ENCODE data around the gene ESRRA.

ESRRA gene

GRCh38 chr11:64360448-64360921 lies 55.2 kb downstream of the ESRRA start:
- H3K14ac ChIP-seq (ENCODE audit: low read length), result no peak overlapping the region
- no peak overlapping the region for H3K18ac ChIP-seq (ENCODE audit: low read length)
- H2AFZ ChIP-seq (ENCODE audit: insufficient read depth, low read length, poor library complexity), result no peak overlapping the region
- H2AK5ac ChIP-seq (ENCODE audit: low read length), result no peak overlapping the region
- no peak overlapping the region for H4K91ac ChIP-seq (ENCODE audit: low read depth, low read length)
- peaks cover 30 to 35% of the 10 kb centered on the region in 2 experiments for H3K4me1 ChIP-seq (ENCODE audit: control insufficient read depth in 1 of 2, insufficient read depth in 2 of 2, low read length in 2 of 2)
- H3K4ac ChIP-seq (ENCODE audit: low read depth, low read length), result no peak overlapping the region
- no peak overlapping the region for H2BK120ac ChIP-seq (ENCODE audit: insufficient read depth, low read length, poor library complexity)
- H3K4me3 ChIP-seq (ENCODE audit: low read depth, low read length), result no peak overlapping the region
- H3K36me3 ChIP-seq (ENCODE audit: control insufficient read depth in 1 of 2, insufficient read depth in 2 of 2, low read length in 2 of 2), result peaks cover 33 to 41% of the 10 kb centered on the region in 2 experiments
- no peak overlapping the region for H3K27ac ChIP-seq (ENCODE audit: low read depth, low read length)
- peaks cover 26% of the 10 kb centered on the region for H3K79me1 ChIP-seq (ENCODE audit: low read length)
- WGBS (ENCODE audit: extremely low coverage, insufficient coverage, insufficient read length), result no CpG with 5 or more reads among the region's 13 CpGs
- peaks cover 9% of the 10 kb centered on the region for H3K79me2 ChIP-seq (ENCODE audit: control insufficient read depth, insufficient read depth, low read length, poor library complexity)
- no peak overlapping the region for H3K9ac ChIP-seq (ENCODE audit: low read length)
- peak overlapping the region; percentile 9 for H3K4me2 ChIP-seq (ENCODE audit: low read length)
- no peaks in the 10 kb centered on the region for H3K27me3 ChIP-seq (ENCODE audit: insufficient read depth, low read length)
- H2BK5ac ChIP-seq (ENCODE audit: low read depth, low read length, poor library complexity), result no peak overlapping the region
- H4K8ac ChIP-seq (ENCODE audit: low read depth, low read length), result no peak overlapping the region
- no peak overlapping the region for H2BK12ac ChIP-seq (ENCODE audit: low read length)
- DNase-seq, result no peak
- no peak overlapping the region for H4K12ac ChIP-seq (ENCODE audit: low read depth, low read length)
- no peak overlapping the region for H3K23ac ChIP-seq (ENCODE audit: low read length)
- H3K9me3 ChIP-seq (ENCODE audit: insufficient read depth, low read depth, low read length), result peaks cover 3% of the 10 kb centered on the region

GRCh38 chr11:64361659-64362058 lies 56.3 kb downstream of the ESRRA start:
- peaks cover 38 to 49% of the 10 kb centered on the region in 2 experiments for H3K36me3 ChIP-seq (ENCODE audit: control insufficient read depth in 1 of 2, insufficient read depth in 2 of 2, low read length in 2 of 2)
- H3K23ac ChIP-seq (ENCODE audit: low read length), result no peak overlapping the region
- no peak overlapping the region for H2BK5ac ChIP-seq (ENCODE audit: low read depth, low read length, poor library complexity)
- H2BK12ac ChIP-seq (ENCODE audit: low read length), result no peak overlapping the region
- no peak overlapping the region for H4K8ac ChIP-seq (ENCODE audit: low read depth, low read length)
- no peak overlapping the region for H2BK120ac ChIP-seq (ENCODE audit: insufficient read depth, low read length, poor library complexity)
- H3K4me2 ChIP-seq (ENCODE audit: low read length), result no peak overlapping the region
- no peak overlapping the region for H3K27ac ChIP-seq (ENCODE audit: low read depth, low read length)
- peaks cover 25% of the 10 kb centered on the region for H3K79me1 ChIP-seq (ENCODE audit: low read length)
- no peak overlapping the region for H3K9ac ChIP-seq (ENCODE audit: low read length)
- H3K4me1 ChIP-seq (ENCODE audit: control insufficient read depth in 1 of 2, insufficient read depth in 2 of 2, low read length in 2 of 2), result peaks cover 33 to 36% of the 10 kb centered on the region in 2 experiments
- H3K4ac ChIP-seq (ENCODE audit: low read depth, low read length), result no peak overlapping the region
- H2AK5ac ChIP-seq (ENCODE audit: low read length), result no peak overlapping the region
- no peak overlapping the region for H3K4me3 ChIP-seq (ENCODE audit: low read depth, low read length)
- no peaks in the 10 kb centered on the region for H3K27me3 ChIP-seq (ENCODE audit: insufficient read depth, low read length)
- no peak overlapping the region for H3K18ac ChIP-seq (ENCODE audit: low read length)
- DNase-seq, result no peak
- no peak overlapping the region for H2AFZ ChIP-seq (ENCODE audit: insufficient read depth, low read length, poor library complexity)
- no CpG with 5 or more reads among the region's 18 CpGs for WGBS (ENCODE audit: extremely low coverage, insufficient coverage, insufficient read length)
- H4K12ac ChIP-seq (ENCODE audit: low read depth, low read length), result no peak overlapping the region
- H3K79me2 ChIP-seq (ENCODE audit: control insufficient read depth, insufficient read depth, low read length, poor library complexity), result peaks cover 9% of the 10 kb centered on the region
- H3K9me3 ChIP-seq (ENCODE audit: insufficient read depth, low read depth, low read length), result peaks cover 3% of the 10 kb centered on the region
- no peak overlapping the region for H4K91ac ChIP-seq (ENCODE audit: low read depth, low read length)
- H3K14ac ChIP-seq (ENCODE audit: low read length), result no peak overlapping the region

GRCh38 chr11:64362339-64362738 lies 57.0 kb downstream of the ESRRA start:
- H3K4ac ChIP-seq (ENCODE audit: low read depth, low read length), result no peak overlapping the region

GRCh38 chr11:64364435-64364834 lies 59.1 kb downstream of the ESRRA start:
- Histone ChIP-seq H3K27ac (ENCODE audit: low read depth, low read length) (no peak overlapping the region), H2BK120ac (ENCODE audit: insufficient read depth, low read length, poor library complexity) (no peak overlapping the region), H2BK12ac (ENCODE audit: low read length) (no peak overlapping the region), H3K4me2 (ENCODE audit: low read length) (no peak overlapping the region), H2AK5ac (ENCODE audit: low read length) (no peak overlapping the region), H4K12ac (ENCODE audit: low read depth, low read length) (no peak overlapping the region), H3K79me1 (ENCODE audit: low read length) (peaks cover 1% of the 10 kb centered on the region), H3K4me1 (ENCODE audit: control insufficient read depth in 1 of 2, insufficient read depth in 2 of 2, low read length in 2 of 2) (peaks cover 15 to 17% of the 10 kb centered on the region in 2 experiments), H3K27me3 (ENCODE audit: insufficient read depth, low read length) (no peaks in the 10 kb centered on the region), H3K36me3 (ENCODE audit: control insufficient read depth in 1 of 2, insufficient read depth in 2 of 2, low read length in 2 of 2) (peaks cover 57 to 69% of the 10 kb centered on the region in 2 experiments), H4K91ac (ENCODE audit: low read depth, low read length) (no peak overlapping the region), H3K9me3 (ENCODE audit: insufficient read depth, low read depth, low read length) (peaks cover 2% of the 10 kb centered on the region), H3K79me2 (ENCODE audit: control insufficient read depth, insufficient read depth, low read length, poor library complexity) (peaks cover 2% of the 10 kb centered on the region), H3K23ac (ENCODE audit: low read length) (no peak overlapping the region), H2BK5ac (ENCODE audit: low read depth, low read length, poor library complexity) (no peak overlapping the region), H2AFZ (ENCODE audit: insufficient read depth, low read length, poor library complexity) (no peak overlapping the region), H3K18ac (ENCODE audit: low read length) (no peak overlapping the region), H3K14ac (ENCODE audit: low read length) (no peak overlapping the region), H4K8ac (ENCODE audit: low read depth, low read length) (no peak overlapping the region), H3K9ac (ENCODE audit: low read length) (no peak overlapping the region), H3K4ac (ENCODE audit: low read depth, low read length) (no peak overlapping the region), H3K4me3 (ENCODE audit: low read depth, low read length) (no peak overlapping the region)
- DNase-seq, result no peak
- WGBS (ENCODE audit: extremely low coverage, insufficient coverage, insufficient read length), result no CpG with 5 or more reads among the region's 6 CpGs

More at GRCh38 chr11:64362339-64362738, 57.0 kb downstream of the ESRRA start:
- Histone ChIP-seq H3K23ac (ENCODE audit: low read length) (no peak overlapping the region), H2BK120ac (ENCODE audit: insufficient read depth, low read length, poor library complexity) (no peak overlapping the region), H3K9me3 (ENCODE audit: insufficient read depth, low read depth, low read length) (peaks cover 3% of the 10 kb centered on the region), H3K4me1 (ENCODE audit: control insufficient read depth in 1 of 2, insufficient read depth in 2 of 2, low read length in 2 of 2) (peaks cover 29 to 30% of the 10 kb centered on the region in 2 experiments), H3K79me2 (ENCODE audit: control insufficient read depth, insufficient read depth, low read length, poor library complexity) (peaks cover 9% of the 10 kb centered on the region), H3K79me1 (ENCODE audit: low read length) (peaks cover 18% of the 10 kb centered on the region), H3K9ac (ENCODE audit: low read length) (no peak overlapping the region), H3K4me2 (ENCODE audit: low read length) (no peak overlapping the region), H3K27me3 (ENCODE audit: insufficient read depth, low read length) (no peaks in the 10 kb centered on the region), H2AFZ (ENCODE audit: insufficient read depth, low read length, poor library complexity) (no peak overlapping the region), H4K8ac (ENCODE audit: low read depth, low read length) (no peak overlapping the region), H4K91ac (ENCODE audit: low read depth, low read length) (no peak overlapping the region), H2BK12ac (ENCODE audit: low read length) (no peak overlapping the region), H3K36me3 (ENCODE audit: control insufficient read depth in 1 of 2, insufficient read depth in 2 of 2, low read length in 2 of 2) (peaks cover 39 to 49% of the 10 kb centered on the region in 2 experiments), H3K4me3 (ENCODE audit: low read depth, low read length) (no peak overlapping the region), H2BK5ac (ENCODE audit: low read depth, low read length, poor library complexity) (no peak overlapping the region), H3K27ac (ENCODE audit: low read depth, low read length) (no peak overlapping the region), H2AK5ac (ENCODE audit: low read length) (no peak overlapping the region), H3K18ac (ENCODE audit: low read length) (no peak overlapping the region), H4K12ac (ENCODE audit: low read depth, low read length) (no peak overlapping the region), H3K14ac (ENCODE audit: low read length) (no peak overlapping the region)
- no peak for DNase-seq
- WGBS (ENCODE audit: extremely low coverage, insufficient coverage, insufficient read length), result no CpG with 5 or more reads among the region's 10 CpGs
